Thyroid gland (tissue), 4 donors: Measurements from ENCODE around the gene HS3ST3A1. TPM values are rescaled to one million over a fixed set of nuclear protein-coding genes. Genes with fewer than 3 reads are reported as not detected.

Source experiments
- DNase-seq, 2 donors: peaks; one replicate each; pipeline ENCODE4 v3.0.0-alpha.2; 2019
- H3K27ac ChIP-seq, 3 donors: fragments of 200-600 bp; sonication (generic); 1 replicate in 2 of 3; 2 replicates in 1 of 3; pipeline ENCODE4 v1.5.1; 2016 to 2019; ENCODE audit warnings: mild to moderate bottlenecking in 1 of 3, moderate library complexity in 1 of 3
- H3K27me3 ChIP-seq: fragments of 200-600 bp; sonication (generic); one replicate; pipeline ENCODE4 v1.5.1; 2019
- H3K36me3 ChIP-seq, 2 donors: fragments of 200-600 bp; sonication (generic); one replicate each; pipeline ENCODE4 v1.5.1; 2016 to 2019
- H3K4me1 ChIP-seq, 2 donors: fragments of 200-600 bp; sonication (generic); one replicate each; pipeline ENCODE4 v1.5.1; 2017 to 2019
- H3K4me3 ChIP-seq, 3 donors: fragments of 200-600 bp; sonication (generic); replicated peaks in 1 of 3; 1 replicate in 2 of 3; 2 replicates in 1 of 3; pipeline ENCODE4 v1.5.1; 2016; ENCODE audit warnings: mild to moderate bottlenecking in 1 of 3
- H3K9me3 ChIP-seq: fragments of 200-600 bp; sonication (generic); one replicate; pipeline ENCODE4 v1.5.1; 2017
- CTCF ChIP-seq, 6 experiments: fragments of 200-600 bp in 3 of 6; fragments of 450-650 bp in 3 of 6; sonication (generic) in 3 of 6; IDR thresholded peaks; one replicate each; pipeline ENCODE4 v1.5.1; 2016 to 2019; ENCODE audit warnings: antibody characterized with exemption in 6 of 6, mild to moderate bottlenecking in 2 of 6, inconsistent platforms in 1 of 6, moderate library complexity in 1 of 6
- POLR2A ChIP-seq, 2 donors: fragments of 450-650 bp; IDR thresholded peaks; one replicate each; pipeline ENCODE4 v1.6.1; 2017; ENCODE audit warnings: antibody characterized with exemption in 2 of 2, mild to moderate bottlenecking in 2 of 2, moderate library complexity in 1 of 2
- WGBS, 2 donors: methylation state at CpG; one replicate each; pipeline ENCODE4 v1.1.5; 2017; 5-methylcytosine and 5-hydroxymethylcytosine counted together
- intact Hi-C: fragments of 100-400 bp; cut with DNase I; formaldehyde crosslinking; loops from one replicate; pipeline ENCODE4 v1.15.1; 2023
- total RNA-seq, 4 donors: library from RNA; depleted of rRNA; stranded (reverse); fragments of >200 nt; gene quantifications; one replicate each; pipeline ENCODE4 v1.2.3, GENCODE V29; 2016

The HS3ST3A1 gene
- total RNA-seq, 4 donors from 2014 or later, result 0.98 to 2.1 (median 1.8) TPM

- WGBS, 2 donors, result 94 to 98% methylated on average over 4 of the region's 4 CpGs
- DNase-seq, result no peak
- intact Hi-C loops, result no loop called here
These were observed 117.7 kb downstream of the HS3ST3A1 start for GRCh38 chr17:13484020-13484419.

DNA sequence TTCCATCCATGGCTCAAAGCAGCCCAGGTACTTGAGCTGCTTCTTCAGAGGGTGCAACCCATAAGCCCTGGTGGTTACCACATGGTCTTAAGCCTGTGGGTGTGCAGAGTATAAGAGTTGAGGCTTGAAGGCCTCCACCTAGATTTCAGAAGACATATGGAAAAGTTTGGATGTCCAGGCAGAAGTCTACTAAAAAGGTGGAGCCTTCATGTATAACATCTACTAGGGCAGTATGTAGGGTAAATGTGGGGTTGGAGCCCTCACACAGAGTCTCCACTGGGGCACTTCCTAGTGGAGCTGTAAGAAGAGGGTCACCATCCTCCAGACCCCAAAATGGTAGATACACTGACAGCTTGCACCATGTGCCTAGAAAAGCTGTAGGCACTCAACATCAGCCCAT lies 120.9 kb downstream of the HS3ST3A1 start:
- Histone ChIP-seq H3K36me3 (no peaks in the 10 kb centered on the region), H3K27me3 (no peaks in the 10 kb centered on the region), H3K9me3 (no peaks in the 10 kb centered on the region), H3K27ac (no peak overlapping the region), H3K4me1 (no peaks in the 10 kb centered on the region), H3K4me3 (no peak overlapping the region)
- no peak for DNase-seq
- intact Hi-C loops, result no loop called here
- TF ChIP-seq CTCF (IDR thresholded peaks at IDR 0.05), result no peak
- TF ChIP-seq POLR2A (IDR thresholded peaks at IDR 0.05), result no peak

More at GRCh38 chr17:13484020-13484419, 117.7 kb downstream of the HS3ST3A1 start:
- no peaks in the 10 kb centered on the region for H3K27me3 ChIP-seq
- no peaks in the 10 kb centered on the region for H3K36me3 ChIP-seq
- H3K9me3 ChIP-seq, result no peaks in the 10 kb centered on the region
- no peaks in the 10 kb centered on the region for H3K4me1 ChIP-seq
- no peak overlapping the region for H3K4me3 ChIP-seq
- TF ChIP-seq CTCF (IDR thresholded peaks at IDR 0.05), result no peak
- H3K27ac ChIP-seq, result no peak overlapping the region

GRCh38 chr17:13478326-13478830 lies 123.4 kb downstream of the HS3ST3A1 start:
- Histone ChIP-seq H3K27ac (no peak overlapping the region), H3K4me1 (no peaks in the 10 kb centered on the region), H3K36me3 (no peaks in the 10 kb centered on the region), H3K9me3 (no peaks in the 10 kb centered on the region), H3K27me3 (no peaks in the 10 kb centered on the region), H3K4me3 (no peak overlapping the region)
- intact Hi-C loops, result no loop called here
- DNase-seq, result no peak
- no peak for TF ChIP-seq CTCF (IDR thresholded peaks at IDR 0.05)
- TF ChIP-seq POLR2A (IDR thresholded peaks at IDR 0.05), result no peak
- 78 to 80% methylated on average over 2 of the region's 2 CpGs for WGBS, 2 donors

GRCh38 chr17:13477180-13477611 lies 124.5 kb downstream of the HS3ST3A1 start:
- Histone ChIP-seq H3K9me3 (no peaks in the 10 kb centered on the region), H3K4me1 (no peaks in the 10 kb centered on the region), H3K36me3 (no peaks in the 10 kb centered on the region), H3K27me3 (no peaks in the 10 kb centered on the region), H3K4me3 (no peak overlapping the region), H3K27ac (no peak overlapping the region)
- intact Hi-C loops, result no loop called here
- no peak for DNase-seq
- no peak for TF ChIP-seq POLR2A (IDR thresholded peaks at IDR 0.05)
- no peak for TF ChIP-seq CTCF (IDR thresholded peaks at IDR 0.05)

DNA sequence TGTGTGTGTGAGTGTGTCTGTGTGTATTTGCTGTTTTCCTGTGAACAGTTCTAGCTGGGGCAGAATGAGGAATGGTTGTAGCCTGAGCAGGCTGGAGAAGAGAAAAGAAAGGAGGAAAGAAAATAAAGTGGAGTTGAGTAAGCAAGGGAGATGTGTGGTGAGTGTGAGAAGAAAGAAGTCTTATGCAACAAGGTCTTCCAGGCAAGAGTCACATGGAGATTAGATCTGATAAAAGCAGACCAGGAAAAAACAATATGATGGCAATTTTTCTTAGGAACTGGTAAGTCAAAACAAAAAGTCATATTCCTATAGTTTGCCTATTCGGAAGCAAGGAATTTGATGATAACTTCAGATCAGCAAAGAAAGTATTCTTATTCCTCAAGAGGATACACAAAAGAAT lies 125.0 kb downstream of the HS3ST3A1 start:
- no peaks in the 10 kb centered on the region for H3K36me3 ChIP-seq
- H3K4me1 ChIP-seq, result no peaks in the 10 kb centered on the region
- 88 to 94% methylated on average over 1 of the region's 1 CpG for WGBS, 2 donors
- DNase-seq, result no peak
- no peak for TF ChIP-seq CTCF (IDR thresholded peaks at IDR 0.05)
- no peak for TF ChIP-seq POLR2A (IDR thresholded peaks at IDR 0.05)
- intact Hi-C loops, result no loop called here
- H3K27me3 ChIP-seq, result no peaks in the 10 kb centered on the region
- H3K9me3 ChIP-seq, result no peaks in the 10 kb centered on the region
- H3K4me3 ChIP-seq, result no peak overlapping the region
- H3K27ac ChIP-seq, result no peak overlapping the region
